Loucy (cell line): ENCODE results near the gene SUSD5.

Experiments used
- H2AFZ ChIP-seq: fragments of 200-600 bp; sonication (generic); 2 replicates; pipeline ENCODE4 v1.6.0; 2016; ENCODE audit warnings: antibody characterized with exemption, mild to moderate bottlenecking, low read length, moderate library complexity
- H3F3A ChIP-seq: fragments of 200-600 bp; 2 replicates; pipeline ENCODE4 v1.6.0; 2016; ENCODE audit warnings: antibody characterized with exemption, low read depth, mild to moderate bottlenecking
- H3K27me3 ChIP-seq: fragments of 200-600 bp; sonication (generic); 2 replicates; pipeline ENCODE4 v1.6.1; 2014; ENCODE audit warnings: low read length, mild to moderate bottlenecking; ENCODE audit not compliant: insufficient read depth, poor library complexity, severe bottlenecking
- H3K36me3 ChIP-seq: fragments of 200-600 bp; sonication (generic); 2 replicates; pipeline ENCODE4 v1.6.1; 2016; ENCODE audit warnings: low read length; ENCODE audit not compliant: insufficient read depth
- H3K4me1 ChIP-seq: fragments of 200-600 bp; sonication (generic); 2 replicates; pipeline ENCODE4 v1.5.1; 2014; ENCODE audit warnings: low read length, mild to moderate bottlenecking; ENCODE audit not compliant: insufficient read depth, poor library complexity, severe bottlenecking
- H3K4me2 ChIP-seq: fragments of 200-600 bp; sonication (generic); 2 replicates; pipeline ENCODE4 v1.6.0; 2014; ENCODE audit warnings: antibody characterized with exemption, low read length, low read depth, mild to moderate bottlenecking; ENCODE audit not compliant: poor library complexity, severe bottlenecking
- H3K4me3 ChIP-seq: fragments of 200-600 bp; sonication (generic); 2 replicates; pipeline ENCODE4 v1.5.1; 2014; ENCODE audit warnings: low read length, mild to moderate bottlenecking, mixed read lengths; ENCODE audit not compliant: poor library complexity, severe bottlenecking
- H3K79me2 ChIP-seq: fragments of 200-600 bp; sonication (generic); 2 replicates; pipeline ENCODE4 v1.6.1; 2014; ENCODE audit warnings: low read length; ENCODE audit not compliant: insufficient read depth
- H3K9ac ChIP-seq: fragments of 200-600 bp; sonication (generic); 2 replicates; pipeline ENCODE4 v1.6.0; 2014; ENCODE audit warnings: mild to moderate bottlenecking, low read depth, low read length, moderate library complexity; ENCODE audit not compliant: poor library complexity, severe bottlenecking
- H3K9me2 ChIP-seq: fragments of 200-600 bp; sonication (generic); replicated peaks from 2 replicates; pipeline ENCODE4 v1.6.1; 2016; ENCODE audit warnings: low read depth, low read length, mixed read lengths
- H3K9me3 ChIP-seq: fragments of 200-600 bp; sonication (generic); 2 replicates; pipeline ENCODE4 v1.6.1; 2014; ENCODE audit warnings: mild to moderate bottlenecking, antibody characterized with exemption, low read length, low read depth; ENCODE audit not compliant: insufficient read depth
- H4K20me1 ChIP-seq: fragments of 200-600 bp; sonication (generic); 2 replicates; pipeline ENCODE4 v1.6.0; 2014; ENCODE audit warnings: antibody characterized with exemption, low read length, mild to moderate bottlenecking; ENCODE audit not compliant: insufficient read depth, poor library complexity, severe bottlenecking
- EZH2phosphoT487 ChIP-seq: fragments of 200-600 bp; IDR thresholded peaks from 2 replicates; pipeline ENCODE4 v1.6.1; 2018; ENCODE audit warnings: antibody characterized with exemption, mild to moderate bottlenecking, moderate library complexity, borderline replicate concordance
- TF ChIP-seq, protein P1 (sequence below): fragments of 200-600 bp; sonication (generic); conservative IDR thresholded peaks from 2 replicates; pipeline ENCODE4 v1.5.1; 2014; ENCODE audit warnings: mild to moderate bottlenecking, antibody characterized with exemption, low read length

The SUSD5 gene

DNA sequence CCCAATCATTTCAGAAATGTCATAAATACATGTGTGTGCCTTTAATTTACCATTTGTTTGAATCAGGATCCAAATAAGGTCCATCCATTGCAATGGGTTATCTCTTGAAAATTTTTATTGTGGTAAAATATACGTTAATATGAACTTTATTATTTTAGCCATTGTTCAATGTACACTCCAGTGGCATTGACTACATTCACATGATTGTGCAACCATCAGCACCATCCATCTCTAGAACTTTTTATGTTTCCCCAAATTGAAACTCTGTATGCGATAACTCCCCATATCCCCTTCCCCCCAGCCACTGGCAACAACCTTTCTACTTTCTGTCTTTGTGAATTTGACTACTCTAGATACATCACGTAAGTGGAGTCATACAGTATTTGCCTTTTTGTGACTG is 92.8 kb downstream of the SUSD5 start:
- Histone ChIP-seq H3F3A (no peaks in the 10 kb centered on the region), H3K36me3 (peaks cover 29% of the 10 kb centered on the region; the same call in 1 of the 2 replicates), H4K20me1 (no peaks in the 10 kb centered on the region)

DNA sequence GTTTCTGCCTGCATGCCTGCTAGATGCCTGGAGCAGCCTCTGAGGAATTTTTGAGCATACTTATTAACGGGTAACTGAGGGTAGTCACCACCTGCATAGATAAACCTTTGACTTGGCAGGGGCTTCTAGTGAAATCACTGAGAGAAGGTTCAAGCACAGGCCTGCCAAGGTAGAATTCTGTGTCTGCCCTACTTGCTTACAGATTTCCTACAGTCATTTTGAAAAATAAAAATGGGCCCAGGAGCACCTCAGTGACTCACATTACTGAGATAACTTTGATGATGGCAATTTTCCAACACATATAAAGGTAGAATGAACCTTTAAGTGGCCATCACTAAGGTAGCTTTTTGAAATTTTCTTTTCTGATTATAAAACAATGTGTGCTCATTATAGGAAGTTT is 94.0 kb downstream of the SUSD5 start:
- H3K9me2 ChIP-seq, result no peaks in the 10 kb centered on the region
- H3K4me1 ChIP-seq, result peaks cover 5% of the 10 kb centered on the region
- peaks cover 3% of the 10 kb centered on the region; the same call in 1 of the 2 replicates for H3K79me2 ChIP-seq
- peaks cover 24% of the 10 kb centered on the region; the same call in 1 of the 2 replicates for H3K36me3 ChIP-seq
- no peaks in the 10 kb centered on the region for H3K9me3 ChIP-seq
- no peak overlapping the region for H2AFZ ChIP-seq
- no peak overlapping the region for H3K4me2 ChIP-seq
- H4K20me1 ChIP-seq, result no peaks in the 10 kb centered on the region
- no peak overlapping the region for H3K9ac ChIP-seq
- H3K4me3 ChIP-seq, result no peak overlapping the region
- H3K27me3 ChIP-seq, result no peaks in the 10 kb centered on the region
- TF ChIP-seq EZH2phosphoT487, result no peak
- TF ChIP-seq, protein P1, sequence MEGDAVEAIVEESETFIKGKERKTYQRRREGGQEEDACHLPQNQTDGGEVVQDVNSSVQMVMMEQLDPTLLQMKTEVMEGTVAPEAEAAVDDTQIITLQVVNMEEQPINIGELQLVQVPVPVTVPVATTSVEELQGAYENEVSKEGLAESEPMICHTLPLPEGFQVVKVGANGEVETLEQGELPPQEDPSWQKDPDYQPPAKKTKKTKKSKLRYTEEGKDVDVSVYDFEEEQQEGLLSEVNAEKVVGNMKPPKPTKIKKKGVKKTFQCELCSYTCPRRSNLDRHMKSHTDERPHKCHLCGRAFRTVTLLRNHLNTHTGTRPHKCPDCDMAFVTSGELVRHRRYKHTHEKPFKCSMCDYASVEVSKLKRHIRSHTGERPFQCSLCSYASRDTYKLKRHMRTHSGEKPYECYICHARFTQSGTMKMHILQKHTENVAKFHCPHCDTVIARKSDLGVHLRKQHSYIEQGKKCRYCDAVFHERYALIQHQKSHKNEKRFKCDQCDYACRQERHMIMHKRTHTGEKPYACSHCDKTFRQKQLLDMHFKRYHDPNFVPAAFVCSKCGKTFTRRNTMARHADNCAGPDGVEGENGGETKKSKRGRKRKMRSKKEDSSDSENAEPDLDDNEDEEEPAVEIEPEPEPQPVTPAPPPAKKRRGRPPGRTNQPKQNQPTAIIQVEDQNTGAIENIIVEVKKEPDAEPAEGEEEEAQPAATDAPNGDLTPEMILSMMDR, result no peak
- H3F3A ChIP-seq, result no peaks in the 10 kb centered on the region

More for the DNA sequence above, 92.8 kb downstream of the SUSD5 start:
- Histone ChIP-seq H3K4me2 (no peak overlapping the region), H3K79me2 (no peaks in the 10 kb centered on the region), H3K9me3 (no peaks in the 10 kb centered on the region), H2AFZ (no peak overlapping the region), H3K27me3 (no peaks in the 10 kb centered on the region), H3K4me1 (no peaks in the 10 kb centered on the region), H3K9me2 (no peaks in the 10 kb centered on the region), H3K4me3 (no peak overlapping the region), H3K9ac (no peak overlapping the region)
- TF ChIP-seq, protein P1, result no peak
- no peak for TF ChIP-seq EZH2phosphoT487

DNA sequence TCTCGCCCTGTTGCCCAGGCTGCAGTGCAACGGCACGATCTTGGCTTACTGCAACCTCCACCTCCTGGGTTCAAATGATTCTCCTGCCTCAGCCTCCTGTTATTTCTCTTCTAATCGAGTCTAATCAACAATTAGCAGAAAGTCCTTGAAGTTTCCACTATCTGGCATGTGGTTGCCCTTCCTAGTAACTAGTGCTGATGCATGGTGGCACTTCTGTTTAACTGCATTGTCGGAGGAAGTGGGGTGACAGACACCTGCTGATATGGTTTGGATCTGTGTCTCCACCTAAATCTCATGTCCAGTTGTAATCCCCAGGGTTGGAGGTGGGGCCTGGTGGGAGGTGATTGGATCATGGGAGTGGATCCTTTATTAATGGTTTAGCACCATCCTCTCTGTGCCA is 95.6 kb downstream of the SUSD5 start:
- no peaks in the 10 kb centered on the region for H3K27me3 ChIP-seq
- no peaks in the 10 kb centered on the region for H4K20me1 ChIP-seq
- H3K4me1 ChIP-seq, result peaks cover 19% of the 10 kb centered on the region
- no peaks in the 10 kb centered on the region for H3K9me2 ChIP-seq
- H2AFZ ChIP-seq, result no peak overlapping the region
- H3F3A ChIP-seq, result no peaks in the 10 kb centered on the region
- no peak for TF ChIP-seq EZH2phosphoT487
- TF ChIP-seq, protein P1, result no peak
- peaks cover 24% of the 10 kb centered on the region; the same call in 1 of the 2 replicates for H3K36me3 ChIP-seq
- H3K9me3 ChIP-seq, result no peaks in the 10 kb centered on the region
- H3K79me2 ChIP-seq, result peaks cover 5% of the 10 kb centered on the region; the same call in 1 of the 2 replicates
- no peak overlapping the region for H3K9ac ChIP-seq
- H3K4me2 ChIP-seq, result no peak overlapping the region
- no peak overlapping the region for H3K4me3 ChIP-seq
